CD4-positive, alpha-beta T cell (primary cell): ENCODE data around the gene DNASE1L3. TPM values are rescaled to one million over a fixed set of nuclear protein-coding genes. Genes with fewer than 3 reads are reported as not detected.

Source experiments
- ATAC-seq: fragments of 200-7000 bp; cut with Tn5 transposase; one replicate; pipeline ENCODE4 v1.10.0; 2022; ENCODE audit warnings: mild to moderate bottlenecking; ENCODE audit not compliant: poor library complexity
- CTCF ChIA-PET: fragments of 350-600 bp; sonication (Branson Sonifier 250); formaldehyde crosslinking; loops from one replicate; lab custom pipeline; 2021; ENCODE audit warnings: antibody characterized with exemption, inconsistent platforms; lab: Charles Lee
- POLR2A ChIA-PET: fragments of 350-600 bp; sonication (Branson Sonifier 250); formaldehyde crosslinking; loops from one replicate; lab custom pipeline; 2021; ENCODE audit warnings: antibody characterized with exemption, inconsistent platforms; lab: Charles Lee
- DNase-seq, 14 experiments: peaks; one replicate each; pipeline ENCODE4 v3.0.0-alpha.2; 2013 to 2020; ENCODE audit warnings: mixed read lengths in 2 of 14
- H3K27ac ChIP-seq, 2 donors: one replicate each; pipeline versions ENCODE4 v1.5.1 to v1.7.0; 2013; ENCODE audit warnings: low read length in 2 of 2, low read depth in 1 of 2, mild to moderate bottlenecking in 1 of 2
- H3K27me3 ChIP-seq, 2 experiments: 1 replicate in 1 of 2; 2 replicates in 1 of 2; pipeline versions ENCODE4 v1.6.1 to v1.7.0; 2013; ENCODE audit warnings: low read length in 2 of 2, control low read depth in 1 of 2, mild to moderate bottlenecking in 1 of 2, moderate library complexity in 1 of 2; ENCODE audit not compliant: insufficient read depth in 2 of 2, control insufficient read depth in 1 of 2
- H3K36me3 ChIP-seq: one replicate; pipeline ENCODE4 v1.6.1; 2013; ENCODE audit warnings: low read length, control low read depth; ENCODE audit not compliant: insufficient read depth
- H3K4me1 ChIP-seq: one replicate; pipeline ENCODE4 v1.6.1; 2013; ENCODE audit warnings: low read length, control low read depth; ENCODE audit not compliant: insufficient read depth
- H3K4me3 ChIP-seq: one replicate; pipeline ENCODE4 v1.5.1; 2013; ENCODE audit warnings: mild to moderate bottlenecking, low read length, moderate library complexity
- H3K9me3 ChIP-seq, 2 experiments: 1 replicate in 1 of 2; 2 replicates in 1 of 2; pipeline versions ENCODE4 v1.6.1 to v1.7.0; 2013; ENCODE audit warnings: low read length in 2 of 2, mild to moderate bottlenecking in 2 of 2, control low read depth in 1 of 2, moderate library complexity in 1 of 2; ENCODE audit not compliant: control insufficient read depth in 1 of 2, insufficient read depth in 1 of 2
- H3K27ac Mint-ChIP-seq: one replicate; pipeline ENCODE4 v1.8.0; 2020; ENCODE audit warnings: mixed read lengths
- H3K27me3 Mint-ChIP-seq: one replicate; pipeline ENCODE4 v1.8.0; 2021; ENCODE audit warnings: mixed read lengths
- H3K36me3 Mint-ChIP-seq: one replicate; pipeline ENCODE4 v1.8.0; 2021; ENCODE audit warnings: low read depth, mixed read lengths
- H3K4me1 Mint-ChIP-seq: one replicate; pipeline ENCODE4 v1.8.0; 2021; ENCODE audit warnings: low read depth, mixed read lengths
- H3K4me3 Mint-ChIP-seq: one replicate; pipeline ENCODE4 v1.8.0; 2020; ENCODE audit warnings: mild to moderate bottlenecking, mixed read lengths
- H3K9me3 Mint-ChIP-seq: one replicate; pipeline ENCODE4 v1.8.0; 2020; ENCODE audit warnings: mixed read lengths
- CTCF ChIP-seq: fragments of 200-600 bp; IDR thresholded peaks from one replicate; pipeline ENCODE4 v1.8.0; 2022; ENCODE audit warnings: antibody characterized with exemption, mild to moderate bottlenecking
- intact Hi-C, 2 experiments: fragments of 100-400 bp; cut with DNase I in 1 of 2; cut with micrococcal nuclease in 1 of 2; formaldehyde crosslinking; loops; one replicate each; pipeline versions ENCODE4 v1.15.1 to v1.9.0; 2023 to 2025; cut with DNase I, micrococcal nuclease
- total RNA-seq, 174 experiments: library from RNA in 2 of 174; stranded (reverse) in 2 of 174; gene quantifications; one replicate each; pipeline ENCODE4 v1.2.3 and lab custom pipeline; 2021 to 2026

The DNASE1L3 gene
- total RNA-seq, 2 experiments from 2014 or later = 0.53 to 0.80 TPM

- DNase-seq = no peak
- H3K27me3 ChIP-seq = no peaks in the 10 kb centered on the region
- no peaks in the 10 kb centered on the region for H3K4me1 ChIP-seq
- POLR2A ChIA-PET = no interaction called here
- Mint-ChIP-seq H3K4me1 (no peaks in the 10 kb centered on the region), H3K27ac (no peak overlapping the region), H3K27me3 (no peaks in the 10 kb centered on the region), H3K36me3 (peaks cover 95% of the 10 kb centered on the region), H3K4me3 (no peak overlapping the region), H3K9me3 (no peaks in the 10 kb centered on the region)
- ATAC-seq = no peak
- peaks cover 0 to 3% of the 10 kb centered on the region in 2 experiments for H3K9me3 ChIP-seq
- H3K4me3 ChIP-seq = no peak overlapping the region
- CTCF ChIA-PET = interaction anchor here (0.9 to 1.6 kb wide), 2 partner anchors 10 to 150 kb away, joined by 3 to 5 read pairs; partner anchors contain the start of gene FLNB
- peaks cover 32% of the 10 kb centered on the region for H3K36me3 ChIP-seq
- TF ChIP-seq CTCF = no peak
- H3K27ac ChIP-seq = no peak overlapping the region
- intact Hi-C loops = no loop called here
Measured at GRCh38 chr3:58157700-58158099, 53.1 kb downstream of the DNASE1L3 start.

- ChIA-PET POLR2A (no interaction called here), CTCF (no interaction called here)
- no peak overlapping the region for H3K27ac ChIP-seq
- H3K36me3 Mint-ChIP-seq = peaks cover 94% of the 10 kb centered on the region
- H3K27me3 Mint-ChIP-seq = no peaks in the 10 kb centered on the region
- H3K4me3 ChIP-seq = no peak overlapping the region
- TF ChIP-seq CTCF = no peak
- no peak overlapping the region for H3K27ac Mint-ChIP-seq
- no peak for DNase-seq
- H3K4me1 ChIP-seq = no peaks in the 10 kb centered on the region
- H3K36me3 ChIP-seq = peaks cover 36% of the 10 kb centered on the region
- no peak overlapping the region for H3K4me3 Mint-ChIP-seq
- intact Hi-C loops = no loop called here
- no peaks in the 10 kb centered on the region for H3K4me1 Mint-ChIP-seq
- no peaks in the 10 kb centered on the region for H3K27me3 ChIP-seq
- H3K9me3 ChIP-seq = no peaks in the 10 kb centered on the region
- no peaks in the 10 kb centered on the region for H3K9me3 Mint-ChIP-seq
- no peak for ATAC-seq
Measured at GRCh38 chr3:58155838-58156237, 54.9 kb downstream of the DNASE1L3 start.

DNA sequence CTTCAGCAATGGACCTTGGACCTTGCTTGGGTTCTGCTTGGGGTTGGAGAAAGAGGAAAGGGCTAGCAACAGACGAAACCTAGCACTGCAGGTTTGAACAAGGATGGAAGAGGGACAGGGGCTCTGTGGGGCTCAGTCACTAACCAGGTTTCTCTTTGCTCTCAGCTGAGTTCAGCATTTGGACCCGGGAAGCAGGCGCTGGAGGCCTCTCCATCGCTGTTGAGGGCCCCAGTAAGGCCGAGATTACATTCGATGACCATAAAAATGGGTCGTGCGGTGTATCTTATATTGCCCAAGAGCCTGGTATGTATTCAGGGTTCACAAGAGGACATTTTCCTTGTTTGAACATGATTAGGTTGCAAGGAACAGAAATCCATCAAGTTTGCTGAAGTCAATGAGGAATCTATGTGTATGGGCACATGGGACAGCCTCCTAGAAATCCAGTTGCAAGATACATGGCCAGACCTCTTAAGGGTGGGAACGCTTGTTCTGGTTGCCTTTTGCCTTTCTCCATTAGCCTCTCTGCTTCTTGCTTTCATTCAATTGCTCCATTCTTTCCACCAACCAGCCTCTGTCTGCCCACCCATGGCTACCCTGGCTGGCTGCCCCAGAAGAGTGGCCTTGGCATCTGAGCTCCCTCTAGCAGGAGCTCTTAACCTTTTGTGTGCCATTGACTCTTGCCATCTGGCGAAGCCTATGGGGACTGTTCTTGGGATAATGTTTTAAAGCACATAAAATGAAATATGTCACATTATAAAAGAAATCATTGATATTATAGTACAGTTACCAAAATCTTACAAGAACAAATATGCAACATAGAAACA, 55.9 kb downstream of the DNASE1L3 start:
- H3K36me3 ChIP-seq = peaks cover 45% of the 10 kb centered on the region
- no peak for TF ChIP-seq CTCF
- no peak overlapping the region for H3K4me3 ChIP-seq
- no peaks in the 10 kb centered on the region for H3K4me1 ChIP-seq
- POLR2A ChIA-PET = no interaction called here
- Mint-ChIP-seq H3K27me3 (no peaks in the 10 kb centered on the region), H3K9me3 (no peaks in the 10 kb centered on the region), H3K36me3 (peaks cover 92% of the 10 kb centered on the region), H3K4me1 (no peaks in the 10 kb centered on the region), H3K27ac (no peak overlapping the region), H3K4me3 (no peak overlapping the region)
- intact Hi-C loops = no loop called here
- H3K9me3 ChIP-seq = no peaks in the 10 kb centered on the region
- no peak for DNase-seq
- H3K27me3 ChIP-seq = no peaks in the 10 kb centered on the region
- no peak overlapping the region for H3K27ac ChIP-seq
- CTCF ChIA-PET = no interaction called here
- ATAC-seq = no peak
